Neuronal stem cell (in vitro differentiated cells): ENCODE results near the gene MIR17HG.

Experiments
- DNase-seq: peaks from one replicate; pipeline ENCODE4 v3.0.0-alpha.2; 2013; ENCODE audit warnings: low spot score
- H2AFZ ChIP-seq: one replicate; pipeline ENCODE4 v1.6.1; 2013; ENCODE audit warnings: mild to moderate bottlenecking, low read length, inconsistent platforms
- H2AK5ac ChIP-seq: 2 replicates; pipeline ENCODE4 v1.6.1; 2013; ENCODE audit warnings: low read depth, mild to moderate bottlenecking, inconsistent platforms, low read length, moderate library complexity, mixed read lengths
- H2BK120ac ChIP-seq: 2 replicates; pipeline ENCODE4 v1.6.1; 2013; ENCODE audit warnings: low read depth, mild to moderate bottlenecking, inconsistent platforms, low read length, moderate library complexity, mixed read lengths
- H2BK12ac ChIP-seq: one replicate; pipeline ENCODE4 v1.6.1; 2013; ENCODE audit warnings: low read length, inconsistent platforms
- H2BK15ac ChIP-seq: 2 replicates; pipeline ENCODE4 v1.6.1; 2013; ENCODE audit warnings: mild to moderate bottlenecking, low read length, inconsistent platforms, mixed read lengths
- H2BK5ac ChIP-seq: one replicate; pipeline ENCODE4 v1.6.1; 2013; ENCODE audit warnings: inconsistent platforms, mild to moderate bottlenecking, low read length, moderate library complexity
- H3K14ac ChIP-seq: one replicate; pipeline ENCODE4 v1.6.1; 2013; ENCODE audit warnings: low read length, inconsistent platforms
- H3K18ac ChIP-seq: 2 replicates; pipeline ENCODE4 v1.6.1; 2013; ENCODE audit warnings: low read length, inconsistent platforms
- H3K23ac ChIP-seq: 2 replicates; pipeline ENCODE4 v1.6.1; 2013; ENCODE audit warnings: low read depth, mild to moderate bottlenecking, mixed read lengths, low read length, inconsistent platforms; ENCODE audit not compliant: poor library complexity
- H3K27ac ChIP-seq: replicated peaks from 3 replicates; pipeline ENCODE4 v1.5.1; 2013; ENCODE audit warnings: low read length, inconsistent platforms
- H3K27me3 ChIP-seq, 3 experiments: 2 replicates each; pipeline ENCODE4 v1.6.1; 2013; ENCODE audit warnings: low read length in 3 of 3, mild to moderate bottlenecking in 2 of 3, inconsistent platforms in 1 of 3, low read depth in 1 of 3, mixed read lengths in 1 of 3, moderate library complexity in 1 of 3; ENCODE audit not compliant: control insufficient read depth in 3 of 3, insufficient read depth in 3 of 3
- H3K36me3 ChIP-seq, 2 donors: replicated peaks in 1 of 2; 2 replicates each; pipeline ENCODE4 v1.6.1; 2013; ENCODE audit warnings: low read length in 2 of 2; ENCODE audit not compliant: control insufficient read depth in 2 of 2, insufficient read depth in 2 of 2
- H3K4ac ChIP-seq: 2 replicates; pipeline ENCODE4 v1.6.1; 2013; ENCODE audit warnings: inconsistent platforms, mild to moderate bottlenecking, low read length, moderate library complexity
- H3K4me1 ChIP-seq, 2 donors: 1 replicate in 1 of 2; 2 replicates in 1 of 2; pipeline ENCODE4 v1.6.1; 2013; ENCODE audit warnings: low read length in 2 of 2, low read depth in 1 of 2; ENCODE audit not compliant: control insufficient read depth in 2 of 2, insufficient read depth in 1 of 2
- H3K4me2 ChIP-seq: one replicate; pipeline ENCODE4 v1.6.1; 2013; ENCODE audit warnings: mild to moderate bottlenecking, low read length, inconsistent platforms; ENCODE audit not compliant: insufficient read depth, poor library complexity, severe bottlenecking
- H3K4me3 ChIP-seq, 2 donors: 2 replicates each; pipeline ENCODE4 v1.5.1; 2013; ENCODE audit warnings: low read length in 2 of 2, mild to moderate bottlenecking in 2 of 2, inconsistent platforms in 1 of 2, moderate library complexity in 1 of 2
- H3K79me1 ChIP-seq: one replicate; pipeline ENCODE4 v1.6.1; 2013; ENCODE audit warnings: low read depth, mild to moderate bottlenecking, inconsistent platforms, low read length, moderate library complexity
- H3K9ac ChIP-seq: one replicate; pipeline ENCODE4 v1.6.1; 2013; ENCODE audit warnings: mild to moderate bottlenecking, low read depth, low read length, inconsistent platforms; ENCODE audit not compliant: poor library complexity
- H3K9me3 ChIP-seq, 2 donors: replicated peaks in 1 of 2; 2 replicates each; pipeline versions ENCODE3 to v1.6.1; 2013; ENCODE audit warnings: low read length in 2 of 2, mild to moderate bottlenecking in 2 of 2, inconsistent platforms in 1 of 2, low read depth in 1 of 2, mixed read lengths in 1 of 2, moderate library complexity in 1 of 2; ENCODE audit not compliant: control insufficient read depth in 2 of 2, insufficient read depth in 1 of 2
- H4K8ac ChIP-seq: one replicate; pipeline ENCODE4 v1.6.1; 2013; ENCODE audit warnings: low read depth, mild to moderate bottlenecking, inconsistent platforms, low read length, moderate library complexity
- H4K91ac ChIP-seq: one replicate; pipeline ENCODE4 v1.6.1; 2013; ENCODE audit warnings: low read length, low read depth, mild to moderate bottlenecking, inconsistent platforms; ENCODE audit not compliant: poor library complexity
- WGBS, 2 donors: extraction: QIAGEN DNeasy Blood & Tissue Kit; methylation state at CpG; one replicate each; pipeline ENCODE4 v1.1.7; 2013; ENCODE audit warnings: missing lambda C conversion rate in 2 of 2, mixed read lengths in 1 of 2; ENCODE audit not compliant: insufficient read length in 2 of 2, insufficient replicate concordance in 1 of 2; ENCODE audit errors: extremely low coverage in 2 of 2; 5-methylcytosine and 5-hydroxymethylcytosine counted together

MIR17HG gene

DNA sequence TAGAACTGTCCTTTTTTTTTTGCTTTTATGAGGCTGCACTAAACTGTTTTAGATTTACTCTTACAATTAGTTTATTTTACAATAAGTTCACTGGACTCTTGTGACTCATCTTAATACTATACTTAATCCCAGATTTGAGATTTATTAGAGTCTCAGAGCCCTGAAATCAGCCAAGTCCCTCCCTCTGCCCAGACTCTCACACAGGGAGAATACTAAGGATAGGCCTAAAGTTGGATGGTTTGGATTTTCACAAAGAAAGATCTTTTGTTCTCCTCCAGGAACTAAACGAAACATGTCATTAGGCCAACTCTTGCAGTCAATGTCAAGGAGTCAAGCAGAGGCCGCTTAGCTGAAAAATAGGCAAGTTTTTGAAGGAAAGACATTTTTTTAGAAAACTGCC, 42.7 kb upstream of the MIR17HG start:
- no CpG with 5 or more reads among the region's 2 CpGs for WGBS, 2 donors
- H2AK5ac ChIP-seq: no peak overlapping the region

GRCh38 chr13:91305652-91306051, 41.8 kb upstream of the MIR17HG start:
- Histone ChIP-seq H3K18ac (no peak overlapping the region), H2BK5ac (no peak overlapping the region), H4K91ac (no peak overlapping the region), H3K79me1 (no peaks in the 10 kb centered on the region), H3K14ac (no peak overlapping the region), H3K27me3 (no peaks in the 10 kb centered on the region), H3K9ac (no peak overlapping the region), H2AK5ac (no peak overlapping the region), H3K4me2 (no peak overlapping the region), H3K4ac (no peak overlapping the region), H3K4me1 (peaks cover 0 to 4% of the 10 kb centered on the region in 2 donors), H3K36me3 (no peaks in the 10 kb centered on the region), H4K8ac (no peak overlapping the region), H2AFZ (no peak overlapping the region), H3K23ac (no peak overlapping the region), H3K9me3 (no peaks in the 10 kb centered on the region), H3K4me3 (no peak overlapping the region), H2BK15ac (no peak overlapping the region), H2BK120ac (no peak overlapping the region), H2BK12ac (no peak overlapping the region), H3K27ac (no peak overlapping the region)
- no peak for DNase-seq
- no CpG with 5 or more reads among the region's 1 CpG for WGBS, 2 donors

More for the DNA sequence above, 42.7 kb upstream of the MIR17HG start:
- no peak overlapping the region for H4K8ac ChIP-seq
- H3K9me3 ChIP-seq: no peaks in the 10 kb centered on the region
- H3K79me1 ChIP-seq: no peaks in the 10 kb centered on the region
- H3K36me3 ChIP-seq: no peaks in the 10 kb centered on the region
- no peaks in the 10 kb centered on the region for H3K27me3 ChIP-seq
- H3K4ac ChIP-seq: no peak overlapping the region
- no peak overlapping the region for H3K9ac ChIP-seq
- H3K4me2 ChIP-seq: no peak overlapping the region
- no peak overlapping the region for H3K18ac ChIP-seq
- peaks cover 0 to 4% of the 10 kb centered on the region in 2 donors for H3K4me1 ChIP-seq
- no peak overlapping the region for H3K14ac ChIP-seq
- no peak overlapping the region for H2BK12ac ChIP-seq
- peak overlapping the region; percentile 24 for H2AFZ ChIP-seq
- no peak overlapping the region for H3K23ac ChIP-seq
- no peak overlapping the region for H2BK5ac ChIP-seq
- no peak overlapping the region for H3K27ac ChIP-seq
- H2BK120ac ChIP-seq: no peak overlapping the region
- DNase-seq: no peak
- no peak overlapping the region for H2BK15ac ChIP-seq
- no peak overlapping the region for H4K91ac ChIP-seq
- H3K4me3 ChIP-seq: no peak overlapping the region

GRCh38 chr13:91307887-91308286, 39.6 kb upstream of the MIR17HG start:
- no CpG with 5 or more reads among the region's 2 CpGs for WGBS, 2 donors

GRCh38 chr13:91308299-91308698, 39.2 kb upstream of the MIR17HG start:
- no peaks in the 10 kb centered on the region for H3K27me3 ChIP-seq
- H3K9me3 ChIP-seq: no peaks in the 10 kb centered on the region
- H2BK15ac ChIP-seq: no peak overlapping the region
- H3K23ac ChIP-seq: no peak overlapping the region
- no peak overlapping the region for H2BK5ac ChIP-seq
- H2BK120ac ChIP-seq: no peak overlapping the region
- H3K18ac ChIP-seq: no peak overlapping the region
- H3K14ac ChIP-seq: no peak overlapping the region
- no peak overlapping the region for H3K9ac ChIP-seq
- no peak overlapping the region for H3K27ac ChIP-seq
- H2AK5ac ChIP-seq: no peak overlapping the region
- no peak overlapping the region for H4K91ac ChIP-seq
- H3K4me2 ChIP-seq: no peak overlapping the region
- no peaks in the 10 kb centered on the region for H3K79me1 ChIP-seq
- no peaks in the 10 kb centered on the region for H3K36me3 ChIP-seq
- H3K4me1 ChIP-seq: peaks cover 0 to 4% of the 10 kb centered on the region in 2 donors
- H3K4me3 ChIP-seq: no peak overlapping the region
- peak overlapping the region; percentile 34 for H2AFZ ChIP-seq
- WGBS, 2 donors: no CpG with 5 or more reads among the region's 2 CpGs
- H4K8ac ChIP-seq: no peak overlapping the region
- H3K4ac ChIP-seq: no peak overlapping the region
- H2BK12ac ChIP-seq: no peak overlapping the region
- DNase-seq: no peak

More at GRCh38 chr13:91307887-91308286, 39.6 kb upstream of the MIR17HG start:
- no peak overlapping the region for H4K8ac ChIP-seq
- no peak overlapping the region for H2BK120ac ChIP-seq
- H3K27me3 ChIP-seq: no peaks in the 10 kb centered on the region
- H3K9me3 ChIP-seq: no peaks in the 10 kb centered on the region
- H3K18ac ChIP-seq: no peak overlapping the region
- H4K91ac ChIP-seq: no peak overlapping the region
- peak overlapping the region; percentile 34 for H2AFZ ChIP-seq
- no peak overlapping the region for H3K14ac ChIP-seq
- no peak overlapping the region for H3K4me3 ChIP-seq
- H3K4me1 ChIP-seq: peaks cover 0 to 4% of the 10 kb centered on the region in 2 donors
- H2BK15ac ChIP-seq: no peak overlapping the region
- no peaks in the 10 kb centered on the region for H3K79me1 ChIP-seq
- no peak overlapping the region for H3K27ac ChIP-seq
- H2AK5ac ChIP-seq: no peak overlapping the region
- no peaks in the 10 kb centered on the region for H3K36me3 ChIP-seq
- no peak overlapping the region for H3K9ac ChIP-seq
- no peak overlapping the region for H3K23ac ChIP-seq
- no peak overlapping the region for H3K4ac ChIP-seq
- DNase-seq: no peak
- no peak overlapping the region for H3K4me2 ChIP-seq
- no peak overlapping the region for H2BK12ac ChIP-seq
- no peak overlapping the region for H2BK5ac ChIP-seq
